Parathyroid adenoma (tissue), 2 donors: ENCODE results near the gene PCBP3.

Source experiments
- H2AFZ ChIP-seq: fragments of 300-600 bp; sonication (generic); one replicate; pipeline ENCODE4 v1.7.0; 2017; ENCODE audit warnings: antibody characterized with exemption, mild to moderate bottlenecking
- H3K27ac ChIP-seq: fragments of 300-600 bp; sonication (generic); one replicate; pipeline ENCODE4 v1.7.0; 2017
- H3K27me3 ChIP-seq: fragments of 300-600 bp; sonication (generic); one replicate; pipeline ENCODE4 v1.7.0; 2017; ENCODE audit warnings: low read length; ENCODE audit not compliant: control insufficient read depth, insufficient read depth
- H3K36me3 ChIP-seq: fragments of 300-600 bp; sonication (generic); one replicate; pipeline ENCODE4 v1.7.0; 2017; ENCODE audit warnings: low read length; ENCODE audit not compliant: control insufficient read depth, insufficient read depth
- H3K4me1 ChIP-seq: fragments of 300-600 bp; sonication (generic); one replicate; pipeline ENCODE4 v1.7.0; 2017; ENCODE audit warnings: control low read depth
- H3K4me2 ChIP-seq: fragments of 300-600 bp; sonication (generic); one replicate; pipeline ENCODE4 v1.7.0; 2017; ENCODE audit warnings: low read length
- H3K4me3 ChIP-seq: fragments of 300-600 bp; sonication (generic); one replicate; pipeline ENCODE4 v1.7.0; 2017; ENCODE audit warnings: low read depth, low read length
- H3K79me2 ChIP-seq: fragments of 300-600 bp; sonication (generic); one replicate; pipeline ENCODE4 v1.7.0; 2017; ENCODE audit warnings: control low read depth
- H3K9ac ChIP-seq: fragments of 300-600 bp; sonication (generic); one replicate; pipeline ENCODE4 v1.7.0; 2017; ENCODE audit warnings: mild to moderate bottlenecking
- H3K9me3 ChIP-seq: fragments of 300-600 bp; sonication (generic); one replicate; pipeline ENCODE4 v1.7.0; 2017; ENCODE audit warnings: low read length; ENCODE audit not compliant: control insufficient read depth
- CTCF ChIP-seq: fragments of 300-600 bp; sonication (generic); IDR thresholded peaks from one replicate; pipeline ENCODE4 v1.7.0; 2017; ENCODE audit warnings: antibody characterized with exemption, mild to moderate bottlenecking
- donor health status: primary hyperparathyroidism.

The PCBP3 gene

DNA sequence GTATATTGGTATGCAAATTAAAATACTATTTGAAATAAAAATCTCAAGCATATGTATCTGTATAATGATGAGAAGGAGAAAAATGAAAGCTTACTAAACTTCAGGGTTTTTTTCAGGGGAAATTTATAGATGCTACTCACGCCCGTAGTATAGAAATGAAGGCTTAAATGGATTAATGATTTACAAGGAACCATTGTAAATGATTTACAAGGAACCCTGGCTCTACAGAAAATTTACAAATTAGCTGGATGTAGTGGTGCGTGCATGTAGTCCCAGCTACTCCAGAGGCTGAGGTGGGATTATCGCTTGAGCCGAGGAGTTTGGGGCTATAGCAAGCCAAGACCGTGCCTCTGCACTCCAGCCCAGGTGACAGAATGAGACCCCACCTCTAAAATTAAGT, 150.5 kb downstream of the PCBP3 start:
- H3K4me1 ChIP-seq, result no peaks in the 10 kb centered on the region
- H3K4me3 ChIP-seq, result no peak overlapping the region
- H3K79me2 ChIP-seq, result no peaks in the 10 kb centered on the region
- H3K27ac ChIP-seq, result no peak overlapping the region
- no peak overlapping the region for H2AFZ ChIP-seq
- H3K27me3 ChIP-seq, result no peaks in the 10 kb centered on the region
- H3K36me3 ChIP-seq, result no peaks in the 10 kb centered on the region
- TF ChIP-seq CTCF, result no peak
- H3K9me3 ChIP-seq, result no peaks in the 10 kb centered on the region
- H3K4me2 ChIP-seq, result no peak overlapping the region
- H3K9ac ChIP-seq, result no peak overlapping the region

DNA sequence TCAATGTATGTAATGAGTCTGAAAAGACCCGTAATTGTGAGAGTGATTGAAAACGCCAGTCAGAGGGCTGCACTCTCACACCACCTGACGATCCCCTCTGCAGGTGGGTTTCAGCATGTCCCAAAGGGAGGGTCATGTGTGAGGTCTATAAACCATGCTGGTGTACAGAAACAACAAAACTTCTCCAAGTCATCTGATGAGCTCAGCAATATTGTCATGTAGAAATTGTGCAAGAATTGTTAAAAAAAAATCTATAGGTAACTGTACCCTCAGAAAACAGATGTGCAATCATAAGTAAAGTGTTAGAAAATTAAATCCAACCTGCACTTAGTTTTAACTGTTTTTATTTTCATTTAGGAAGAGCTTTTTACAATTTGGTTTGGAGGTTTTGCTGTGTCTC, 152.5 kb downstream of the PCBP3 start:
- Histone ChIP-seq H3K79me2 (no peaks in the 10 kb centered on the region), H3K9ac (no peak overlapping the region), H3K36me3 (no peaks in the 10 kb centered on the region), H3K27ac (no peak overlapping the region), H3K4me1 (no peaks in the 10 kb centered on the region), H3K27me3 (no peaks in the 10 kb centered on the region), H3K9me3 (no peaks in the 10 kb centered on the region), H3K4me2 (no peak overlapping the region), H3K4me3 (no peak overlapping the region), H2AFZ (no peak overlapping the region)
- no peak for TF ChIP-seq CTCF

GRCh38 chr21:45797338-45797737, 153.8 kb downstream of the PCBP3 start:
- no peaks in the 10 kb centered on the region for H3K4me1 ChIP-seq
- H3K4me3 ChIP-seq, result no peak overlapping the region
- H2AFZ ChIP-seq, result no peak overlapping the region
- H3K36me3 ChIP-seq, result no peaks in the 10 kb centered on the region
- H3K27me3 ChIP-seq, result no peaks in the 10 kb centered on the region
- H3K9ac ChIP-seq, result no peak overlapping the region
- no peaks in the 10 kb centered on the region for H3K79me2 ChIP-seq
- no peak overlapping the region for H3K27ac ChIP-seq
- no peak overlapping the region for H3K4me2 ChIP-seq
- no peak for TF ChIP-seq CTCF
- no peaks in the 10 kb centered on the region for H3K9me3 ChIP-seq

DNA sequence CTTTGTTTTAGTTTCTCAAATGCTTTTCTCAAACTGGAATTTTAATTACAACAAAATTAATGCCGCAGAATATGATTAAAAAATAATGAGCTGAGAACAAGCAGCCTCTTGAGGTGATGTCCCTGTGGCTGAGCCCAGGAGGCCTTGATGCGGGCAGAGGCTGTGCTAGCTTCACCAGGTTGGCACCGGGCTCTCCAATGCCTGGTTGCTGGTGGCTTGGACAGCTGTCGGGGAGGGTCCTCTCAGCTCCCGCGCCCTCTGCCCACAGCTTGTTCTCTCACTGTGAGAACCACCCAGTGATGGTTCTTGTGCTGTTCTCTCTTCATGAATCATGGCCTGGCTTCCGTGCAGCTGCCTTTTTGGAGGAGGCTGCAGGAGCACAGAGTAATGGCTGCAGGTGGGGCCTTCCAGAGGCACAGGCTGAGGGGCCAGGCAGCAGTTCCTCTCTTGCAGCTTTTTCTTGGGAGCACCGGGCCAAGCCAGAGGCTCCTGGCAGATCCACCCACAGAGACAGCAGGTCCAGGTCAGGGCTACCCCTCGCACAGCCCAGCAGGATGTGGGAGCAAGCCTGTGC, 156.3 kb downstream of the PCBP3 start:
- no peak overlapping the region for H2AFZ ChIP-seq
- H3K9me3 ChIP-seq, result no peaks in the 10 kb centered on the region
- H3K27me3 ChIP-seq, result no peaks in the 10 kb centered on the region
- no peak for TF ChIP-seq CTCF
- no peaks in the 10 kb centered on the region for H3K4me1 ChIP-seq
- no peak overlapping the region for H3K4me3 ChIP-seq
- no peak overlapping the region for H3K27ac ChIP-seq
- no peaks in the 10 kb centered on the region for H3K79me2 ChIP-seq
- H3K4me2 ChIP-seq, result no peak overlapping the region
- H3K9ac ChIP-seq, result no peak overlapping the region
- H3K36me3 ChIP-seq, result no peaks in the 10 kb centered on the region

DNA sequence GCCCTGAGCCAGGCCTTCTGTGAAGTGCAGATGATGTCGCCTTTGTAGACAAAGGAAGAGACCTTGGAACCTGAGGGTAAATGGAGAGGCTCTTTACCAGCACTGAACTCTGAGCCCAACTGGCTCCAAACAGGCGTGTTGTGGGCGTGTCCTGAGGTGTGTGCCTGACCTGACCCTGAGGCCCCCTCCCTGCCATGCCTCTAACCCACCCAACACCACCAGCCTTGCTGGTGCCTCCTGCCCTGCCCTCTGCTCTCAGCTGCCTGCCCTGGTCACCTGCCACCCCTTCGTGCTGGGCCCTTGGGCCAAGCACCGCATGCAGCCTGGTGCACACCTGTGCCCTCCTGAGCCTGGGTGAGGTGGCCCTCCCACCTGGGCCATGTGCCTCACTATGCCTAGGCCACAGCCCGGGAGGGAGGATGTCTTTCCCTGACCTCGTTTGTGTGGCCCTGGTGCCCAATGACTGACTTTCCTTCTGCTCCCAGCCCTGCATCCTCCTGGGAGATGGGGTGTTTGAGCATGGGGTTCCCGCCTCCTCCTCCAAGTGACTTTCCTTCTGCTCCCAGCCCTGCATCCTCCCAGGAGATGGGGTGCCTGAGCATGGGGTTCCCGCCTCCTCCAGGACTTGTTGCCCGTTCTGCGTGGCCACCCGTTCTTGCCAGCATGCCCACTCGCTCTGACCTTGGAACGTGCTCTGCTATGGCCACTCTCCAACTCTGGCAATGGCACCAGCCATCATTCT, 157.0 kb downstream of the PCBP3 start:
- no peak for TF ChIP-seq CTCF
- H3K4me3 ChIP-seq, result no peak overlapping the region

More for the DNA sequence above, 157.0 kb downstream of the PCBP3 start:
- H3K4me1 ChIP-seq, result no peaks in the 10 kb centered on the region
- no peak overlapping the region for H3K9ac ChIP-seq
- H3K27ac ChIP-seq, result no peak overlapping the region
- no peaks in the 10 kb centered on the region for H3K79me2 ChIP-seq
- no peaks in the 10 kb centered on the region for H3K36me3 ChIP-seq
- no peaks in the 10 kb centered on the region for H3K9me3 ChIP-seq
- H2AFZ ChIP-seq, result no peak overlapping the region
- H3K4me2 ChIP-seq, result no peak overlapping the region
- H3K27me3 ChIP-seq, result no peaks in the 10 kb centered on the region
